Aortic smooth muscle cell (primary cell): Measurements from ENCODE around the gene NEDD4L. TPM values are rescaled to one million over a fixed set of nuclear protein-coding genes. Genes with fewer than 3 reads are reported as not detected.

Experiments used
- total RNA-seq: library from RNA; depleted of rRNA; stranded (reverse); fragments of >200 nt; gene quantifications from 2 replicates; pipeline ENCODE4 v1.2.3, GENCODE V29; 2014

The NEDD4L gene
- 1.3 and 3.6 TPM in 2 replicates for total RNA-seq

DNA sequence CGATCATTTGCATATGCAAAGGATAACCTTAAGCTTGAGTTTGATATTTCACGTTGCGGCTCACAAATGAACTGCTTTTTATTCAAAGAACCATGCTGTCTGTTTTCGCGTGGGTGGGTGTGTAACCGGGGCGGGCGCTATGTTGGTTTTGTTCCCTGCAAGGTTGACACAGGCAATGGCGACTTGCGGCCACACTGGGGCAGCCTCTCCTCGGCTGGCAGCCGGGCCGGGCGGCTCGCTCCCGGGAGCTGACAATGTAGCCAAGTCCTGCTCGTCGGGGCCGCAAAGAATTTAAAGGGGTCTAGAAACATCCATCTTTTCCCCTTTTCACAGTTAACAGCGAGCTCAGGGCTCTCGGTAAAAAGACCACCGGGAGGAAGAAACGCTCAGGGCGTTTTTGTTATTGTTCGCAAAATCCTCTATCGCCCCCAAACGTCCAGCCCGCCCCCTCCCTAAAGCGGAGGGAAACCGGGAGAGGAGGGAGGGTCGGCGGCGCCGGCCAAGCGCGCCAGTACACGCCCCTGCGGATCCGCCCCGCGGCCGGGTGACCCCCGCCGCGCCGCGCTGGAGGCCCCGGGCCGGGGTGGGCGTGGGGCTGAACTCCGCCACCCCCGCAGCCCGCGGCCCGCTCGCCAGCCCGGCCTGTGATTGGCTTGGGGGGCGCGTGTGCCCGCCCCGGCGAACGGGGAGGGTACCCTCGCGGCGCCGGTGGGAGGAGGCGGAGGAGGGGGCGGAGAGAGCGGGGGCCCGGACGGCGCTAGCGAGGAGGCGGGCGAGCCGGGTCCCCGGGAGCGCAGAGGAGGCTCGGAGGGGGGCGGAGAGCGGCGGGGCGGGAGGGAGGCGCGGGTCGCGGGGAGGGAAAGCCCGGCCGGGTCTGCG lies at the start of gene NEDD4L:
NEDD4L (plus strand) TSS at position 736 of the 879 bp plus-strand sequence. CDS start 435 bp downstream, outside the sequence.

Other genes with a start within 250 kb of the NEDD4L start
- gene ATP8B1, start 240.9 kb upstream of the NEDD4L start, total RNA-seq = 124 and 210 TPM in 2 replicates